Activated T-helper 17 cell treated with anti-CD3 and anti-CD28 coated beads, Interleukin-2, amount 50 U/mL, for 72 hours (primary cell): ENCODE measurements around the gene ITGB4. TPM values are rescaled to one million over a fixed set of nuclear protein-coding genes. Genes with fewer than 3 reads are reported as not detected.

ENCODE experiments used
- ATAC-seq: fragments of 150-1000 bp; cut with Tn5 transposase; replicated peaks from 2 replicates; pipeline ENCODE4 v1.10.0; 2021; ENCODE audit warnings: mild to moderate bottlenecking, moderate library complexity
- H3K27ac Mint-ChIP-seq: one replicate; pipeline ENCODE4 v1.8.0; 2022; ENCODE audit warnings: mixed read lengths
- H3K27me3 Mint-ChIP-seq: one replicate; pipeline ENCODE4 v1.8.0; 2022; ENCODE audit warnings: mixed read lengths
- H3K36me3 Mint-ChIP-seq: one replicate; pipeline ENCODE4 v1.8.0; 2022; ENCODE audit warnings: low read depth, mild to moderate bottlenecking, mixed read lengths
- H3K4me1 Mint-ChIP-seq: one replicate; pipeline ENCODE4 v1.8.0; 2022; ENCODE audit warnings: mixed read lengths
- H3K4me3 Mint-ChIP-seq: one replicate; pipeline ENCODE4 v1.8.0; 2022; ENCODE audit warnings: mild to moderate bottlenecking, mixed read lengths
- H3K9me3 Mint-ChIP-seq: one replicate; pipeline ENCODE4 v1.8.0; 2022; ENCODE audit warnings: mixed read lengths
- total RNA-seq, 2 donors: library from RNA; stranded (reverse); gene quantifications; one replicate each; pipeline ENCODE4 v1.2.3, GENCODE V29; 2022

Gene ITGB4
- total RNA-seq, 2 donors from 2014 or later = 0.54 to 1.2 TPM

- Mint-ChIP-seq H3K27ac (no peak overlapping the region), H3K36me3 (peaks cover 63% of the 10 kb centered on the region), H3K4me1 (no peaks in the 10 kb centered on the region), H3K27me3 (no peaks in the 10 kb centered on the region), H3K9me3 (no peaks in the 10 kb centered on the region), H3K4me3 (no peak overlapping the region)
- ATAC-seq = no peak
Measured at GRCh38 chr17:75707079-75707571, 14.1 kb upstream of the ITGB4 start.

- no peak overlapping the region for H3K27ac Mint-ChIP-seq
- H3K36me3 Mint-ChIP-seq = peaks cover 14% of the 10 kb centered on the region
- H3K4me1 Mint-ChIP-seq = no peaks in the 10 kb centered on the region
- ATAC-seq = no peak
- no peaks in the 10 kb centered on the region for H3K9me3 Mint-ChIP-seq
- H3K4me3 Mint-ChIP-seq = no peak overlapping the region
- H3K27me3 Mint-ChIP-seq = no peaks in the 10 kb centered on the region
Measured at GRCh38 chr17:75712446-75712845, 8.8 kb upstream of the ITGB4 start.

GRCh38 chr17:75719732-75720131, 1.5 kb upstream of the ITGB4 start:
- Mint-ChIP-seq H3K27ac (no peak overlapping the region), H3K4me3 (peak overlapping the region; percentile 69), H3K4me1 (no peaks in the 10 kb centered on the region), H3K9me3 (no peaks in the 10 kb centered on the region), H3K36me3 (no peaks in the 10 kb centered on the region), H3K27me3 (peaks cover 4% of the 10 kb centered on the region)
- no peak for ATAC-seq

- Mint-ChIP-seq H3K9me3 (no peaks in the 10 kb centered on the region), H3K4me3 (peak overlapping the region; percentile 38), H3K4me1 (no peaks in the 10 kb centered on the region), H3K27ac (no peak overlapping the region), H3K27me3 (peaks cover 4% of the 10 kb centered on the region), H3K36me3 (no peaks in the 10 kb centered on the region)
- peak; percentile 38 for ATAC-seq
Measured at GRCh38 chr17:75721463-75722011, 278 bp downstream of the ITGB4 start.

GRCh38 chr17:75722076-75722475, 817 bp downstream of the ITGB4 start:
- peak overlapping the region; percentile 38 for H3K4me3 Mint-ChIP-seq
- no peak for ATAC-seq
- no peak overlapping the region for H3K27ac Mint-ChIP-seq
- H3K4me1 Mint-ChIP-seq = no peaks in the 10 kb centered on the region
- H3K9me3 Mint-ChIP-seq = no peaks in the 10 kb centered on the region
- peaks cover 4% of the 10 kb centered on the region for H3K27me3 Mint-ChIP-seq
- no peaks in the 10 kb centered on the region for H3K36me3 Mint-ChIP-seq

GRCh38 chr17:75722542-75723095, 1.4 kb downstream of the ITGB4 start:
- no peaks in the 10 kb centered on the region for H3K4me1 Mint-ChIP-seq

GRCh38 chr17:75723171-75723930, 2.1 kb downstream of the ITGB4 start:
- Mint-ChIP-seq H3K4me3 (no peak overlapping the region), H3K36me3 (no peaks in the 10 kb centered on the region), H3K4me1 (no peaks in the 10 kb centered on the region), H3K27ac (no peak overlapping the region), H3K9me3 (no peaks in the 10 kb centered on the region), H3K27me3 (peaks cover 4% of the 10 kb centered on the region)
- no peak for ATAC-seq

More at GRCh38 chr17:75722542-75723095, 1.4 kb downstream of the ITGB4 start:
- Mint-ChIP-seq H3K4me3 (no peak overlapping the region), H3K9me3 (no peaks in the 10 kb centered on the region), H3K27me3 (peaks cover 4% of the 10 kb centered on the region), H3K36me3 (no peaks in the 10 kb centered on the region), H3K27ac (no peak overlapping the region)
- ATAC-seq = no peak

GRCh38 chr17:75724016-75725003, 3.1 kb downstream of the ITGB4 start:
- Mint-ChIP-seq H3K9me3 (no peaks in the 10 kb centered on the region), H3K27me3 (peaks cover 4% of the 10 kb centered on the region)

GRCh38 chr17:75725504-75725903, 4.2 kb downstream of the ITGB4 start:
- ATAC-seq = no peak
- no peak overlapping the region for H3K27ac Mint-ChIP-seq
- no peak overlapping the region for H3K4me3 Mint-ChIP-seq
- H3K27me3 Mint-ChIP-seq = peaks cover 2% of the 10 kb centered on the region
- H3K36me3 Mint-ChIP-seq = no peaks in the 10 kb centered on the region
- no peaks in the 10 kb centered on the region for H3K9me3 Mint-ChIP-seq
- no peaks in the 10 kb centered on the region for H3K4me1 Mint-ChIP-seq

More at GRCh38 chr17:75724016-75725003, 3.1 kb downstream of the ITGB4 start:
- no peak overlapping the region for H3K4me3 Mint-ChIP-seq
- no peak for ATAC-seq
- H3K4me1 Mint-ChIP-seq = no peaks in the 10 kb centered on the region
- no peak overlapping the region for H3K27ac Mint-ChIP-seq
- no peaks in the 10 kb centered on the region for H3K36me3 Mint-ChIP-seq

DNA sequence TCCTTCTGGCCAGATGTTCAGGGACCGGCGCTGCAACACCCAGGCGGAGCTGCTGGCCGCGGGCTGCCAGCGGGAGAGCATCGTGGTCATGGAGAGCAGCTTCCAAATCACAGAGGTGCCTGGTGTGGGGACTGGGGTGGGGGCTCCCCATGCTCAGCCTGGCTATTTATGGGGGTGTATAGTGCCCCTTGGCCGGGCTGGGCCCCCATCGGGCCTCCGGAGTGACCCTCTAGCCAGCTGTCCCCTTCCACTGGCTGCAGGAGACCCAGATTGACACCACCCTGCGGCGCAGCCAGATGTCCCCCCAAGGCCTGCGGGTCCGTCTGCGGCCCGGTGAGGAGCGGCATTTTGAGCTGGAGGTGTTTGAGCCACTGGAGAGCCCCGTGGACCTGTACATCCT, 6.1 kb downstream of the ITGB4 start:
- no peak for ATAC-seq
- Mint-ChIP-seq H3K27ac (no peak overlapping the region), H3K9me3 (no peaks in the 10 kb centered on the region)

DNA sequence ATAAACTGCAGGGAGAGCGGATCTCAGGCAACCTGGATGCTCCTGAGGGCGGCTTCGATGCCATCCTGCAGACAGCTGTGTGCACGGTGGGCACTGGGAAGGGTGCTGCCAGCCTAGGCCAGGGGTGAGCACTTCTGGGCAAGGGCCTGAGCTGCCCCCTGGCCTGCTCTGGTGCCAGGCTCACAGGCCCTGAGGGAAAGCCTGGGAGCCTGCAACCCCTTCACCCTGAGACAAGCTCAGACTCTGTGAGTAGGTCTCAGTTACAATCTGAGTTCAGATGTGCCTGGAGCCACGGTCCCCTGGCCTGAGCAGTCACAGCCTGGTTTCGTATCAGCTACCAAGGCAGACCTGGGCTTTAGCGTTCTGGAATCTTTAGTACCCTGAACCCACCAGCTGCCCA, 8.1 kb downstream of the ITGB4 start:
- no peaks in the 10 kb centered on the region for H3K4me1 Mint-ChIP-seq
- H3K9me3 Mint-ChIP-seq = no peaks in the 10 kb centered on the region
- no peak overlapping the region for H3K4me3 Mint-ChIP-seq
- H3K36me3 Mint-ChIP-seq = no peaks in the 10 kb centered on the region
- no peaks in the 10 kb centered on the region for H3K27me3 Mint-ChIP-seq
- ATAC-seq = no peak
- H3K27ac Mint-ChIP-seq = no peak overlapping the region

More for the DNA sequence above, 6.1 kb downstream of the ITGB4 start:
- Mint-ChIP-seq H3K4me3 (no peak overlapping the region), H3K27me3 (no peaks in the 10 kb centered on the region), H3K4me1 (no peaks in the 10 kb centered on the region), H3K36me3 (no peaks in the 10 kb centered on the region)

- Mint-ChIP-seq H3K27me3 (no peaks in the 10 kb centered on the region), H3K4me3 (no peak overlapping the region), H3K27ac (no peak overlapping the region), H3K4me1 (peaks cover 4% of the 10 kb centered on the region), H3K36me3 (no peaks in the 10 kb centered on the region), H3K9me3 (no peaks in the 10 kb centered on the region)
- ATAC-seq = no peak
Measured at GRCh38 chr17:75730065-75730464, 8.8 kb downstream of the ITGB4 start.

DNA sequence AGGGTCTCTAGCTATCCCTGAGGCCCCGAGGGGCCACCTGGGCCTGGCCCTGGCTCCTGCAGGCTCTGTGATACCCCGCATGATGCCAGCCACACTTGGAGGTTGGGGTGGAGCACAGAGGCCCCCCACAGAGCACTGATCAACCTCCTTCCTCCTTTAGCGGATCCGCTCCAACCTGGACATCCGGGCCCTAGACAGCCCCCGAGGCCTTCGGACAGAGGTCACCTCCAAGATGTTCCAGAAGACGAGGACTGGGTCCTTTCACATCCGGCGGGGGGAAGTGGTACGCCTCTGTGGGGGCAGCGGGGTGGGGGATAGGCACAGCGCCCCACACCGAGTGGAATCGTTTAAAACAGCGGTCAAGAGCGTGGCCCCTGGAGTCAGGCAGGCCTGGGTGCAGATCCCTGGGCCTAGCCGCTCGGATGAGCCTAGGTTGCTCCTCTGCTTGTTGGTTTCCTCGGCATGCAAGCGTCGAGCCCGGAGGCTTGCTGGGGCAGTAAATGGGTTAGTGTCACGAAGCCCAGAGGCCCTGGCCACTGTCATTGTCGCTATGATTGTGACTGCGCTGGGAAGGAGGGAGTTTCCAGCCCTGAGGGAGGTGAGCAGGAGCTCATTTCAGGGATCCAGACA, 9.9 kb downstream of the ITGB4 start:
- Mint-ChIP-seq H3K9me3 (no peaks in the 10 kb centered on the region), H3K27me3 (no peaks in the 10 kb centered on the region)

More for the DNA sequence above, 9.9 kb downstream of the ITGB4 start:
- H3K4me1 Mint-ChIP-seq = peaks cover 4% of the 10 kb centered on the region
- H3K27ac Mint-ChIP-seq = no peak overlapping the region
- H3K4me3 Mint-ChIP-seq = no peak overlapping the region
- ATAC-seq = no peak
- H3K36me3 Mint-ChIP-seq = no peaks in the 10 kb centered on the region
